K562 (cell line): ENCODE data around the gene PRR7. TPM values are rescaled to one million over a fixed set of nuclear protein-coding genes. Genes with fewer than 3 reads are reported as not detected.

Experiments
- BCOR ChIP-seq: fragments of 450-650 bp; IDR thresholded peaks from 2 replicates; pipeline ENCODE4 v1.6.1; 2016
- EP300 ChIP-seq: IDR thresholded peaks from 2 replicates; pipeline ENCODE4 v1.6.1; 2012; ENCODE audit warnings: low read length, improper control_type of control experiment
- GTF2E2 ChIP-seq: fragments of 200-800 bp; sonication (Bioruptor generic); IDR thresholded peaks from 2 replicates; pipeline ENCODE4 v1.6.1; 2016; ENCODE audit warnings: missing genetic modification characterization, missing compliant biosample characterization
- HDAC1 ChIP-seq, 2 experiments: fragments of 450-650 bp; IDR thresholded peaks; 2 replicates each; pipeline ENCODE4 v1.6.1; 2016 to 2017; ENCODE audit warnings: inconsistent platforms in 1 of 2, mild to moderate bottlenecking in 1 of 2, moderate library complexity in 1 of 2
- MLX ChIP-seq, 2 experiments: fragments of 450-650 bp in 1 of 2; sonication (generic) in 1 of 2; formaldehyde crosslinking; conservative IDR thresholded peaks; 2 replicates each; pipeline versions ENCODE4 v1.4.0 to v1.8.1; 2020 to 2022; ENCODE audit warnings: mild to moderate bottlenecking in 1 of 2, missing genetic modification reagents in 1 of 2
- PBX2 ChIP-seq, 2 experiments: IDR thresholded peaks in 1 of 2; conservative IDR thresholded peaks in 1 of 2; 2 replicates each; pipeline ENCODE4 v1.6.1; 2016; ENCODE audit warnings: low read depth in 2 of 2, mild to moderate bottlenecking in 1 of 2, missing compliant biosample characterization in 1 of 2, missing genetic modification characterization in 1 of 2, moderate library complexity in 1 of 2
- RBBP5 ChIP-seq: fragments of 200-600 bp; sonication (generic); IDR thresholded peaks from 2 replicates; pipeline ENCODE4 v1.6.1; 2012; ENCODE audit warnings: borderline replicate concordance, mild to moderate bottlenecking, low read length, control low read depth, inconsistent platforms; ENCODE audit not compliant: insufficient read depth, poor library complexity, severe bottlenecking
- SOX6 ChIP-seq: fragments of 450-650 bp; IDR thresholded peaks from 2 replicates; pipeline ENCODE4 v1.6.1; 2014; ENCODE audit warnings: mild to moderate bottlenecking
- XRCC5 ChIP-seq: fragments of 200-400 bp; formaldehyde crosslinking; IDR thresholded peaks from 2 replicates; pipeline ENCODE4 v1.6.1; 2017; ENCODE audit warnings: low read depth, mild to moderate bottlenecking, low read length
- YBX1 ChIP-seq: fragments of 450-650 bp; IDR thresholded peaks from 2 replicates; pipeline ENCODE4 v1.7.1; 2016; ENCODE audit warnings: mild to moderate bottlenecking
- ZBTB11 ChIP-seq, 3 experiments: fragments of 200-800 bp in 1 of 3; fragments of 250-450 bp in 1 of 3; fragments of 450-650 bp in 1 of 3; sonication (Bioruptor Pico) in 1 of 3; sonication (Bioruptor generic) in 1 of 3; formaldehyde crosslinking in 1 of 3; IDR thresholded peaks; 2 replicates each; pipeline versions ENCODE4 v1.6.1 to v1.8.0; 2016 to 2022; ENCODE audit warnings: mild to moderate bottlenecking in 2 of 3, missing genetic modification characterization in 2 of 3, missing compliant biosample characterization in 1 of 3, moderate library complexity in 1 of 3
- ZNF551 ChIP-seq: fragments of 250-450 bp; sonication (Bioruptor Pico); IDR thresholded peaks from 2 replicates; pipeline ENCODE4 v1.5.0; 2021; ENCODE audit warnings: mild to moderate bottlenecking, moderate library complexity
- ZNF655 ChIP-seq: fragments of 250-450 bp; sonication (Bioruptor Pico); IDR thresholded peaks from 2 replicates; pipeline ENCODE4 v1.5.0; 2021
- ZZZ3 ChIP-seq: fragments of 450-650 bp; IDR thresholded peaks from 2 replicates; pipeline ENCODE4 v1.6.1; 2016; ENCODE audit warnings: antibody characterized with exemption, mild to moderate bottlenecking, moderate library complexity
- polyA plus RNA-seq, 8 experiments: library from polyadenylated mRNA; depleted of rRNA in 4 of 8; stranded (reverse) in 5 of 8; unstranded in 3 of 8; fragments of >200 nt; fragmentation: Nextera tagmentation in 2 of 8; fragmentation: Illumina TruSeq in 1 of 8; extraction: Ambion mirVana in 2 of 8; extraction: Trizol in 1 of 8; gene quantifications; 2 replicates each; pipeline versions ENCODE4 v1.2.1 to v1.2.3, GENCODE V29; 2011 to 2014; ENCODE audit warnings: inconsistent platforms in 1 of 8, missing spikeins in 1 of 8
- total RNA-seq, 7 experiments: library from RNA; depleted of rRNA in 6 of 7; stranded (reverse); fragments of >200 nt in 6 of 7; fragmentation: Illumina TruSeq in 2 of 7; extraction: Trizol in 2 of 7; gene quantifications; 2 replicates each; pipeline versions ENCODE4 v1.2.1 to v1.2.3, GENCODE V29; 2011 to 2021; ENCODE audit warnings: low replicate concordance in 1 of 7
- TF ChIP-seq, protein P1 (sequence below): sonication (generic); formaldehyde crosslinking; IDR thresholded peaks from 2 replicates; pipeline ENCODE4 v1.8.0; 2022; ENCODE audit warnings: mild to moderate bottlenecking, missing genetic modification reagents, borderline replicate concordance

Gene PRR7
- total and polyA plus RNA-seq, 9 of the 15 experiments (the other 6 are each of a cell fraction or from before 2014, with no cell fraction given) = 0.80 to 11.3 (median 10.4) TPM; not detected in 4

DNA sequence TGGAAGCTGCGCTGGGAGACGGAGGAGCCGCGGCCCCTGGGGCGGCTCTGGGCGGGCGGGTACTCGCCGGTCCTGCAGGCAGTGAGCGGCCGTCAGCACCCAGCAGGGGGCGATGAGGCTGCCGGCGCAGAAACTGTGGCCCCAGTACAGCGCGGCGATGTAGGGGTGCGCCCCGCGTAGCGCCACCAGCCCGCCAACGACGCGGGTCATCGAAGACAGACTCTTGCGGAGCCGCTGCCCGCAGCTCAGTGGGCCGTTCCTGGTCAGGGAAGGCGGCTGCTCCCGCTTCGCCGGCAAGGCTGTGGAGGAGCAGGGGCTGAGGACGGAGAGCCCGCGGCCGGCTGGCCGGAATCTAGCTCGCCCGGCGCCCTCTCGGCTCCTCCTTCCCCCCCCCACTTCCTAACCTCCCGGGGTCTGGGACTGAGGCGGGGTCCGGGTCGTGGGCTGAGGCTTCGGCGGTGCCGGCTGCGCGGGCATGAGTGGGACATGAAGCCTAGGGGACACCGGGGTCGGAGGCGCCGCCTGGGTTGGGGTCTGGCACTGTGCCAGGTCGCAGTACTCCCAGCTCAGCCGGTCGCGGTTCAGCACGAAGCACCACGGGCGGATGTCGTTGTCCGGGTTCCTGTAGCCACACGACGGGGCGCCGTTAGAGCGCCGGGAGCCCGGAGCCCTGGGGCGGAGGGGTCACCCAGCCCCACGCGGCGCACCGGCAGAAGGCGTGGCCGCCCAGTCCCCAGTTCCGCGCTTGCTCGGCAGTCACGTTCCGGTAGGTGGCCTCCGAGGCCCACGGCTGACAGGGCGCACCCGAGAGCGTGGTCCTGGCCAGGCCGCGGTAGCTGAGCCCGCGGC, 42.6 kb upstream of the PRR7 start (continued):
- TF ChIP-seq HDAC1 (IDR thresholded peaks at IDR 0.05) (peak in 1 of 2 experiments; percentile 83; a peak in 2 of 4 replicates), SOX6 (peak; percentile 17; the same call in 1 of the 2 replicates), GTF2E2 (tag) (peak; percentile 73; the same call in 1 of the 2 replicates), MLX (CRISPR knock-in tag; conservative IDR thresholded peaks at IDR 0.05) (no peak), RBBP5 (peak; percentile 37), ZNF655 (no peak), ZZZ3 (no peak), XRCC5 (peak; percentile 89), BCOR (no peak; the same call in 1 of the 2 replicates), EP300 (no peak; the same call in 1 of the 2 replicates), ZBTB11 (CRISPR knock-in tag; IDR thresholded peaks at IDR 0.05) (peak in 1 of 3 experiments; percentile 70; a peak in 1 of 6 replicates), PBX2 (CRISPR knock-in tag; IDR thresholded peaks at IDR 0.05; ENCODE audit: low read depth) (no peak), PBX2 (tag; conservative IDR thresholded peaks at IDR 0.05; ENCODE audit: low read depth) (no peak), YBX1 (no peak), ZNF551 (CRISPR knock-in tag) (no peak)
- TF ChIP-seq, protein P1, sequence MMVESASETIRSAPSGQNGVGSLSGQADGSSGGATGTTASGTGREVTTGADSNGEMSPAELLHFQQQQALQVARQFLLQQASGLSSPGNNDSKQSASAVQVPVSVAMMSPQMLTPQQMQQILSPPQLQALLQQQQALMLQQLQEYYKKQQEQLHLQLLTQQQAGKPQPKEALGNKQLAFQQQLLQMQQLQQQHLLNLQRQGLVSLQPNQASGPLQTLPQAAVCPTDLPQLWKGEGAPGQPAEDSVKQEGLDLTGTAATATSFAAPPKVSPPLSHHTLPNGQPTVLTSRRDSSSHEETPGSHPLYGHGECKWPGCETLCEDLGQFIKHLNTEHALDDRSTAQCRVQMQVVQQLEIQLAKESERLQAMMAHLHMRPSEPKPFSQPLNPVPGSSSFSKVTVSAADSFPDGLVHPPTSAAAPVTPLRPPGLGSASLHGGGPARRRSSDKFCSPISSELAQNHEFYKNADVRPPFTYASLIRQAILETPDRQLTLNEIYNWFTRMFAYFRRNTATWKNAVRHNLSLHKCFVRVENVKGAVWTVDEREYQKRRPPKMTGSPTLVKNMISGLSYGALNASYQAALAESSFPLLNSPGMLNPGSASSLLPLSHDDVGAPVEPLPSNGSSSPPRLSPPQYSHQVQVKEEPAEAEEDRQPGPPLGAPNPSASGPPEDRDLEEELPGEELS (CRISPR knock-in tag) = no peak
